Lung (tissue), 12 donors: ENCODE results near the gene OR6M1. TPM values are rescaled to one million over a fixed set of nuclear protein-coding genes. Genes with fewer than 3 reads are reported as not detected.

Source experiments
- ATAC-seq: fragments of 200-7000 bp; cut with Tn5 transposase; one replicate; pipeline ENCODE4 v1.9.1; 2020; ENCODE audit warnings: moderate number of reproducible peaks; ENCODE audit not compliant: insufficient read depth, low FRiP score
- DNase-seq, 3 donors: peaks; one replicate each; pipeline ENCODE4 v3.0.0-alpha.2; 2013 to 2017
- H3K27ac ChIP-seq, 2 donors: one replicate each; pipeline ENCODE4 v1.5.1; 2013; ENCODE audit warnings: mild to moderate bottlenecking in 2 of 2, moderate library complexity in 2 of 2, control low read depth in 1 of 2, inconsistent platforms in 1 of 2, low read depth in 1 of 2, low read length in 1 of 2
- H3K27me3 ChIP-seq, 3 donors: one replicate each; pipeline ENCODE4 v1.5.1; 2013; ENCODE audit warnings: low read length in 2 of 3; ENCODE audit not compliant: control insufficient read depth in 3 of 3, insufficient read depth in 3 of 3
- H3K36me3 ChIP-seq, 4 donors: one replicate each; pipeline ENCODE4 v1.5.1; 2013; ENCODE audit warnings: low read length in 4 of 4, mild to moderate bottlenecking in 1 of 4, moderate library complexity in 1 of 4; ENCODE audit not compliant: control insufficient read depth in 4 of 4, insufficient read depth in 4 of 4
- H3K4me1 ChIP-seq, 5 donors: one replicate each; pipeline ENCODE4 v1.5.1; 2013; ENCODE audit warnings: low read length in 5 of 5, mild to moderate bottlenecking in 2 of 5, moderate library complexity in 1 of 5; ENCODE audit not compliant: control insufficient read depth in 5 of 5, insufficient read depth in 5 of 5
- H3K4me3 ChIP-seq: one replicate; pipeline ENCODE4 v1.5.1; 2013; ENCODE audit warnings: mild to moderate bottlenecking, control low read depth, moderate library complexity
- H3K9ac ChIP-seq, 2 donors: one replicate each; pipeline ENCODE4 v1.5.1; 2013; ENCODE audit warnings: low read length in 2 of 2, control low read depth in 1 of 2; ENCODE audit not compliant: insufficient read depth in 1 of 2
- H3K9me3 ChIP-seq, 4 donors: one replicate each; pipeline ENCODE4 v1.5.1; 2013; ENCODE audit warnings: low read length in 3 of 4, mild to moderate bottlenecking in 1 of 4, moderate library complexity in 1 of 4; ENCODE audit not compliant: control insufficient read depth in 4 of 4, insufficient read depth in 3 of 4
- CTCF ChIP-seq: IDR thresholded peaks from 2 replicates; pipeline ENCODE4 v1.5.1; 2012; ENCODE audit warnings: mild to moderate bottlenecking; ENCODE audit errors: control extremely low read depth, extremely low read depth
- WGBS, 2 donors: extraction: QIAGEN DNeasy Blood & Tissue Kit; methylation state at CpG; one replicate each; pipeline ENCODE4 v1.1.7; 2013; 5-methylcytosine and 5-hydroxymethylcytosine counted together
- polyA plus RNA-seq, 2 donors: library from polyadenylated mRNA; stranded (reverse); fragments of 200-250 nt; gene quantifications; one replicate each; pipeline ENCODE4 v1.2.1, GENCODE V29; 2013
- total RNA-seq, 2 donors: library from RNA; depleted of rRNA in 1 of 2; stranded (reverse); fragments of >200 nt in 1 of 2; gene quantifications; one replicate each; pipeline ENCODE4 v1.2.1, GENCODE V29; 2014 to 2021
- donor health status: control.
- donor health status: control.
- donor health status: Bipolar disorder and iron deficiency.
- donor health status: healthy.
- donor health status: DM: yes; HTN: yes; CAD: no.

Gene OR6M1
- total and polyA plus RNA-seq, 4 donors = not detected

GRCh38 chr11:123797114-123797513 lies 9.0 kb downstream of the OR6M1 start:
- H3K9me3 ChIP-seq = no peaks in the 10 kb centered on the region
- no peak overlapping the region for H3K4me3 ChIP-seq
- DNase-seq = no peak
- no peaks in the 10 kb centered on the region for H3K4me1 ChIP-seq
- H3K36me3 ChIP-seq = no peaks in the 10 kb centered on the region
- no peak overlapping the region for H3K9ac ChIP-seq
- no peak overlapping the region for H3K27ac ChIP-seq
- no peak for TF ChIP-seq CTCF
- no peaks in the 10 kb centered on the region for H3K27me3 ChIP-seq
- ATAC-seq = no peak
- WGBS, 2 donors = 52 to 77% methylated on average over 4 of the region's 4 CpGs

- Histone ChIP-seq H3K27ac (no peak overlapping the region), H3K4me1 (no peaks in the 10 kb centered on the region), H3K9me3 (no peaks in the 10 kb centered on the region), H3K36me3 (no peaks in the 10 kb centered on the region), H3K4me3 (no peak overlapping the region), H3K9ac (no peak overlapping the region), H3K27me3 (no peaks in the 10 kb centered on the region)
- ATAC-seq = no peak
- 95 to 97% methylated on average over 1 of the region's 1 CpG for WGBS, 2 donors
- DNase-seq = no peak
- no peak for TF ChIP-seq CTCF
Measured at GRCh38 chr11:123796226-123796625, 9.9 kb downstream of the OR6M1 start.

DNA sequence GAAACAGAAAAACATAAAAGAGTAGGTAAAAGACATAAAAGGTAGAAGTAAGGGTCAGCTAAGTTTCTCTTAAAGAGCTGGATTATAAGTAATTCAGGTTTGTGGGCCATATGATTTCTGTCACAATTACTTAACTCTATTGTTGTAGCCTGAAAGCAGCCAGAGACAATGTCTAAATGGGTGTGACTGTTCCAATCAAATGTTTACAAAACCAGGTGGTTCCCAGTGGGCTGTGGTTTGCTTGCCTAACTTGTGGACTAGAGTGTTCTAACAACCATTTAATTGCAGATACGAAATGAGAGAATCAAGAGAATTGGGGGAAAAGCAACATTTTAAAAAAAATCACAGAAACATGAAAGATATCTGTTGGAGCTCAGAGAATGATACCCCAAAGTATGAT lies 22.6 kb downstream of the OR6M1 start:
- WGBS, 2 donors = 70 to 97% methylated on average over 1 of the region's 1 CpG
- Histone ChIP-seq H3K4me1 (no peaks in the 10 kb centered on the region), H3K27me3 (no peaks in the 10 kb centered on the region), H3K9me3 (no peaks in the 10 kb centered on the region), H3K36me3 (no peaks in the 10 kb centered on the region), H3K9ac (no peak overlapping the region), H3K27ac (no peak overlapping the region), H3K4me3 (no peak overlapping the region)
- DNase-seq (no peak), ATAC-seq (no peak)
- no peak for TF ChIP-seq CTCF

- Histone ChIP-seq H3K36me3 (no peaks in the 10 kb centered on the region), H3K9ac (no peak overlapping the region), H3K4me3 (no peak overlapping the region), H3K27me3 (peaks cover 0 to 2% (median 0%) of the 10 kb centered on the region in 3 donors), H3K4me1 (no peaks in the 10 kb centered on the region), H3K27ac (no peak overlapping the region), H3K9me3 (no peaks in the 10 kb centered on the region)
- TF ChIP-seq CTCF = no peak
- 92 to 96% methylated on average over 1 of the region's 1 CpG for WGBS, 2 donors
- ATAC-seq (no peak), DNase-seq (no peak)
Measured at GRCh38 chr11:123778511-123778910, 27.6 kb downstream of the OR6M1 start.
